ENCODE measurements around the gene KCNK2. TPM values are rescaled to one million over a fixed set of nuclear protein-coding genes. Genes with fewer than 3 reads are reported as not detected.

KCNK2 gene
- total RNA-seq, 2 donors from 2014 or later, result 0.12 TPM; not detected in 1

- H3K27me3 ChIP-seq, result peaks cover 7 to 13% of the 10 kb centered on the region in 2 donors
- TF ChIP-seq, protein P1, sequence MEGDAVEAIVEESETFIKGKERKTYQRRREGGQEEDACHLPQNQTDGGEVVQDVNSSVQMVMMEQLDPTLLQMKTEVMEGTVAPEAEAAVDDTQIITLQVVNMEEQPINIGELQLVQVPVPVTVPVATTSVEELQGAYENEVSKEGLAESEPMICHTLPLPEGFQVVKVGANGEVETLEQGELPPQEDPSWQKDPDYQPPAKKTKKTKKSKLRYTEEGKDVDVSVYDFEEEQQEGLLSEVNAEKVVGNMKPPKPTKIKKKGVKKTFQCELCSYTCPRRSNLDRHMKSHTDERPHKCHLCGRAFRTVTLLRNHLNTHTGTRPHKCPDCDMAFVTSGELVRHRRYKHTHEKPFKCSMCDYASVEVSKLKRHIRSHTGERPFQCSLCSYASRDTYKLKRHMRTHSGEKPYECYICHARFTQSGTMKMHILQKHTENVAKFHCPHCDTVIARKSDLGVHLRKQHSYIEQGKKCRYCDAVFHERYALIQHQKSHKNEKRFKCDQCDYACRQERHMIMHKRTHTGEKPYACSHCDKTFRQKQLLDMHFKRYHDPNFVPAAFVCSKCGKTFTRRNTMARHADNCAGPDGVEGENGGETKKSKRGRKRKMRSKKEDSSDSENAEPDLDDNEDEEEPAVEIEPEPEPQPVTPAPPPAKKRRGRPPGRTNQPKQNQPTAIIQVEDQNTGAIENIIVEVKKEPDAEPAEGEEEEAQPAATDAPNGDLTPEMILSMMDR (IDR thresholded peaks at IDR 0.05), result no peak
- peak overlapping the region in 1 of 2 donors; percentile 35 for H3K4me3 ChIP-seq
- no peak for DNase-seq (ENCODE audit: low spot score)
- no peaks in the 10 kb centered on the region for H3K36me3 ChIP-seq
- peaks cover 0 to 8% of the 10 kb centered on the region in 2 donors for H3K4me1 ChIP-seq
- no peaks in the 10 kb centered on the region for H3K9me3 ChIP-seq
- no peak overlapping the region for H3K27ac ChIP-seq
Measured at GRCh38 chr1:215081661-215082531, 641 bp upstream of the KCNK2 start.

DNA sequence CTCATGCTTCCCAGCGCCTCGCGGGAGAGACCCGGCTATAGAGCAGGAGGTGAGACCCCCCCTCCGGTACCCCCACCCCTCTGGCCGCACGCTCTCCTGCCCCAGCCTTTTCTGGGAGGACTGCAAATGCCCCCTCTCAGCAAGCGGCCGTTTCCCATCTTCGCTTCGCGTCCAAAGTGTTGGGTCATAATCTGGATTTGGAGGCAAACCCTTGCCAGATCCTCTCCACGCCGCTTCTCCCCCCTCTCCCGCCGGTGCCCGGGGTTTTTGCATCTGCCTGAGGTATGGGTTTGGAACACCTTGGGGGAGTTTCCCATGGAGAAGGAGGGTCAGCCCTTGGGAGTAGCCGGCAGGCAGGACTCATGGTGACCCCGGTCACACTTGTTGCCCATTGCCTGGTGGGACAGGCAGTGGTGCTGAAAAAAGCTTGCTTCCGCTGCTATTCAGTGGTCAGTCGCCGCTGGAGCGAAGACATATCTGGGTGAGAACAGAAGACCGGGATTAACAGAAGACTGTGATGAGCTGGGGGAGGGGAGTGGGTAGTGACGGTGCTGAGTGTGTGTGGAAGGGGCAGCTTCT lies 935 bp downstream of the KCNK2 start:
- H3K27ac ChIP-seq, result no peak overlapping the region
- H3K4me1 ChIP-seq, result peaks cover 0 to 8% of the 10 kb centered on the region in 2 donors
- peaks cover 7 to 13% of the 10 kb centered on the region in 2 donors for H3K27me3 ChIP-seq
- no peak for DNase-seq (ENCODE audit: low spot score)
- H3K36me3 ChIP-seq, result no peaks in the 10 kb centered on the region
- TF ChIP-seq, protein P1 (IDR thresholded peaks at IDR 0.05), result no peak
- peak overlapping the region in 1 of 2 donors; percentile 35 for H3K4me3 ChIP-seq
- H3K9me3 ChIP-seq, result no peaks in the 10 kb centered on the region

DNA sequence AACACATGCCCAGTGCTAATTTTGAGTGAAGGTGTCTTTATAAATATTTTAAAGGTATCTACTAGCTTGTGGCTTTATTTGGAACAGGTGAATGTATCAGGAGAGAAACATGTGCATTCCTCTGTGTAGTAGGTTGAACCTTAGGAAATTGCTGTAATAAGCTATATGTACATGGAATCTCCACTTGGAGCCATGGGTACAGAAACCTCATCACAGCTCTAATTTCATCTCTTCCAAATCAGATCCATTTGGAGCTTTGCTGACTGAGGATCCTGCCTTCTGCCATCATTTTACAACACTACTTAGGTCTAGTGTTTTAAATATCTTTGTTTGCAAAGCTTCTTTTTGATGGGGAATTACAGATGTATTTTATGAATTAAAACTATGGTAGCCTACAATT lies 2.1 kb downstream of the KCNK2 start:
- Histone ChIP-seq H3K4me1 (peaks cover 0 to 8% of the 10 kb centered on the region in 2 donors), H3K27ac (no peak overlapping the region), H3K36me3 (no peaks in the 10 kb centered on the region), H3K4me3 (no peak overlapping the region), H3K27me3 (peaks cover 7 to 13% of the 10 kb centered on the region in 2 donors), H3K9me3 (no peaks in the 10 kb centered on the region)
- DNase-seq (ENCODE audit: low spot score), result no peak
- TF ChIP-seq, protein P1 (IDR thresholded peaks at IDR 0.05), result no peak

DNA sequence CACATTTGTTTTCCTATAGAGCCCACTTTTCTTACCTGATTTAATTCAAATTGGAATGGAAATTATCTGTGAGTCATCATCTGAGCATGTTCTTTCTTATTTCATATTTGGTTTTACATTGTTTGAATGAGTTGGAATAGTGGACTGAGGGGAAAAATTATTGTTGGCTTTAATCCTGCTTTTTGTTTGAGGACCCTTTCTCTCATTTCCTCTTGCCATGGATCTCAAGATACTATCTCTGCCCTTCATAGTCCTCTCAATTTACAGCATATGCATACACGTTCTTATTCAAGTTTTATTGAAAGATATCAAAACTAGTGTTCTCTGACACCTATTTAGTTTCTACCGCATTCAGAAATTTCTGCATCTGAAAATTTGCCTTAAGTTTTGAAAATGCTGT lies 5.1 kb downstream of the KCNK2 start:
- peaks cover under 1 to 6% of the 10 kb centered on the region in 2 donors for H3K27me3 ChIP-seq
- TF ChIP-seq, protein P1 (IDR thresholded peaks at IDR 0.05), result no peak

DNA sequence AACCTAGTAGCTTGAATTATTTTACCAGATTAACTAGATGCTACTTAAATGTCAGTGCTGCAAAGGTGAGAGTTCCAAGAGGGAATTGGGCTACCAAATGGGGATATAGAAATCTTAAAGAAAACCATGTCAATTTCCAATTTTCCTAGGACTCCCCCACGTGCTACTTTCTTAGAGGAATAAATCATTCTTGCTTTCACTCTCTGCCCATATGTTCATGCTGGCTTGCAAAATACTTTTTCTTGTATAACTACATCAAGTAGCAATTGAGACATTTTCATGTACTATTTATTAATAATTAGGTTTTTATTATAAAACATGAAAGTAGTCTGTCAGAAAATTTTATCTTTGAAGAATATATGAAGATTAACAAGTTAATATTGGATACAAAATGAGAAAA lies 11.8 kb downstream of the KCNK2 start:
- no peaks in the 10 kb centered on the region for H3K4me1 ChIP-seq
- DNase-seq (ENCODE audit: low spot score), result no peak
- no peaks in the 10 kb centered on the region for H3K27me3 ChIP-seq
- TF ChIP-seq, protein P1 (IDR thresholded peaks at IDR 0.05), result no peak
- H3K36me3 ChIP-seq, result no peaks in the 10 kb centered on the region
- no peak overlapping the region for H3K4me3 ChIP-seq
- no peak overlapping the region for H3K27ac ChIP-seq
- H3K9me3 ChIP-seq, result no peaks in the 10 kb centered on the region

More for the DNA sequence above, 5.1 kb downstream of the KCNK2 start:
- Histone ChIP-seq H3K36me3 (no peaks in the 10 kb centered on the region), H3K4me3 (no peak overlapping the region), H3K4me1 (peaks cover 0 to 8% of the 10 kb centered on the region in 2 donors), H3K9me3 (no peaks in the 10 kb centered on the region), H3K27ac (no peak overlapping the region)
- DNase-seq (ENCODE audit: low spot score), result no peak

Measured in right atrium auricular region (tissue), 2 donors.